Uterus (tissue), 2 donors: Measurements from ENCODE around the gene UPK3BL2.
"Not testable (repeated sequence)": the region's sequence is repeated elsewhere in the genome, so short reads cannot be mapped to it uniquely, and the experiment has no call there.

Source experiments
- CTCF ChIP-seq, 4 experiments: fragments of 200-600 bp in 2 of 4; fragments of 450-650 bp in 2 of 4; sonication (generic) in 2 of 4; IDR thresholded peaks; one replicate each; pipeline ENCODE4 v1.5.1; 2016 to 2019; ENCODE audit warnings: antibody characterized with exemption in 4 of 4, mild to moderate bottlenecking in 2 of 4, moderate library complexity in 1 of 4
- POLR2A ChIP-seq, 2 donors: fragments of 450-650 bp; IDR thresholded peaks; one replicate each; pipeline ENCODE4 v1.6.1; 2016; ENCODE audit warnings: antibody characterized with exemption in 2 of 2, mild to moderate bottlenecking in 1 of 2, moderate library complexity in 1 of 2

GRCh38 chr7:102498321-102498720 lies 45.2 kb downstream of the UPK3BL2 start:
- not testable (repeated sequence) for TF ChIP-seq POLR2A, CTCF (IDR thresholded peaks at IDR 0.05)
